DMS 273 treated with DMSO at 0.1 percent for 48 hours (cell line): Measurements from ENCODE around the gene MYL3.

Experiments used
- DNase-seq: peaks from one replicate; lab custom pipeline; 2025; lab: John Stamatoyannopoulos, UW

MYL3 gene

DNA sequence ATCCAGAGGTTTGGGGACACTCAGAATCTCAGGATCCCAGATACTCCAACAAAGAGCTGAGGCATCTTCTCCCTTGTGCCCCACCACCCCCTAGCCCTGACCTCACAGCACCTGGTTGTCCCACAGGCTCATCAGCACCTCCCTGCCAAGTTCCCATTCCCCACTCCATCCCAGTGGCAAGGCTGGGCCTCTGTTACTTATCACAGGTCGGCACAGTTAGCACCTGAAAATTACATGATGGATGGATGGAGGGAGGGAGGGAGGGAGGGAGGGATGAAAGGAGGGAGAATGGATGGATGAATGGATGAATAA is 12.8 kb downstream of the MYL3 start:
- DNase-seq: no peak

DNA sequence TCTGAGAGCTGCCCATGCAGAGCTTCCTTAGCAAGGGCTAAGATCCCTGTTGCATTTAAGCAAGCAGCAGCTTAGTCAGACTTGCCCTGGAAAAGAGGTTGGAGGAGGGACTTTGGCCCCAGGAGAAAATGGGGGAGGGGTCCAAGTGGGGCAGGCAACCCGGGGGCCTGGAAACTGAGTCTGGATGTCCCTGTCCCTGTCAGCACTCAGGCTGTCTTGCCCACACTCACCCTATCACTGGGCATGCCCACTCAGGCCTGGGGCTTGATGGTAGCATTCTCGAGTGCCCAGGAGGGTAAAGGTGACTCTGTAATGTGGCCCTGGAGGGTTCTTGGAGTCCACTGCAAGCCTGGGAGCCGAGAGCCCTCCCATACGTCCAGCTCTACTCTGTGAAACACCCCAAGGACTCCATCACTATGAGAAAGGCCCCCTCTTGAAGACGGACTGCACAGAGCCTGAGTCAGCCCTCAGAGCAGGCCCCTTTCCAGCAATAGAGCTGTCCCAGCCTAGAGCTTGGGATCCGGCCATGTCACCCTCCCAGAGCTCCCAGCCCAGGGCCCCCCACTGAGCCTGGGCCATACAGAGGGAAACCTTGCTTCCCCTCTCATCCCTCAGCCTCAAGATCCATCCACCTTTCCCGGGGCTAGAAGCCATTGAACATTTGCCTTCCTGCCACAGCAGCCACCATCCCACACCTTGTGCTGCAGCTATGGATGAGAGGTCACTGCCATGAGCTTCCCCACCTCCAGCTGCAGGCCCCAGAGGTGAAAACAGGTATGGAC is 13.4 kb downstream of the MYL3 start:
- DNase-seq: no peak

DNA sequence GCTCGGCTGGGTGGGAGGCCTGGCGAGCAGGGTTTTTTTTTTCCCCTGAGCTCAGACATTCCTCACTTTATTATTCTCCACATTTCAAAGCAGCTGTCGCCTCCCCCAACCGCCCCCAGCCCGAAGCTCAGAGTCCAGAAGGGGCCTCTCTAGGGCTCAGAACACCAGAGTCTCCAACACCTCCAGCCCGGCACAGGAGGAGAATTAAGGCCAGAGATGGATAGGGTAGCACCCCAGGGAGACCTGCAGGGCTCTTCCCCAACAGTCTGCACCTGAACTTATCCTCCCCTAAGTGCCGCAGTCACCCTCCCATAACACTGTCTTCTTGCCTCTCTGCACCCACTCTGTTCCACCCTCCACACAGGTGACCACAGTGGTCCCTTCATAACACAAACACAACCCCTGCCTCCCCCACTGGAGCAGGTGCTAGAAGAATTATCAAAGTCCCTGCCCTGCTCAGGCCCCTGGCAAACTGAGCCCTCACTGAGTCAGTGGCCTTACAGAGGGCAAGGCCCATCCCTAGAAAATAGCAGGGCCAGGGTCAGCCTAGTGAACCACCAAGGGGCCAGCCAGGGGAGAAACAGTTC is 14.1 kb downstream of the MYL3 start:
- DNase-seq: no peak

DNA sequence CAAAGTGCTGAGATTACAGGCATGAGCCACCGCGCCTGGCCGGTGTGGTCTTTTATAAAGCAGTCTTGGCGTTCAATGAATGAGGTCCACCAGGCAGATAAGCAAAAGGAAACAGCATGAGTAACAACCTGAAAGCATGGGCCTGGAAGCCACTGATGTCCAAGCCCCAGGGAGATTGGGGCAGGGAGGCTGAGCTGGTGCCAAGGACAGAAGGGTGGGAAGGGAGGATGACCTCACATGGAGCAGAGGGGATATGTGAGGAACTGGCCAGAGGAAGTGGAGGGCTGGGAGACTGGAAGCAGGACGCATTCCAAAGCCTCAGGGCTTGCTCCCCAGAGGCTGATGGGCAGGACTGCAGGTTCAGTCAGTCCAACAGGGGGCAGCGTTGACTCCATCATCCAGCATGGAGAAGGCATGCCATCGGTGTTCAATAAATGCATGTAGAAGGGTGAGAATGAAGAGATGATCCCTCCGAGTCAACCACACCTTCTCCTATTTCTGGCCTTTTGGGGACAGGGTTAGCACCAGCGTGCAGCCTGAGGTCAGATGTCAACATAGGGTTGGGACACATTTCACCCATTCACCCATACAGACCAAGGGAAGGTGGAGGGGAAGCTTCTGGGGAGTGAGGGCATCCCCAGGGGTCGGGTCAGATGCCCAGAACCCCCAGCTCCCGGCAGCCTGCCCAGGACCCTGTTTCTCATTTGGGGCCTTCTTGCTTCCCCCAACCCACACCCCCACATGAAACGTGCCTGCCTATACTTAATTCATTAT is 14.8 kb downstream of the MYL3 start:
- no peak for DNase-seq

DNA sequence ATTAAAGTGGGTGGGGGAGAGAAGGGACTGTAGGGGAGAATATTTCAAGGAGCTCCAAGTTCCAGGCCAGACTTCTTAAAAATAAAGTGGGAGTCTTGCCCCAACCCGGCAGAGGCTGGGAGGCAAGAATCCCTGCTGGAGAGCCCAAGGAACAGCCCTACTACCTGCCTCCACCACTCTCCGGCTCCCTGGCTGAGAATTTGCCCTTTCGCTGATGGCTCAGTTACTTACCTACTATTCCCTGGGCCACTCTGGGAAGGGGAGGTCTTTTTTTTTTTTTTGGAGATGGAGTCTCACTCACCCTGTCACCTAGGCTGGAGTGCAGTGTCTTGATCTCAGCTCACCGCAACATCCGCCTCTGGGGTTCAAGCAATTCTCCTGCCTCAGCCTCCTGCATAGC is 15.5 kb downstream of the MYL3 start:
- no peak for DNase-seq

DNA sequence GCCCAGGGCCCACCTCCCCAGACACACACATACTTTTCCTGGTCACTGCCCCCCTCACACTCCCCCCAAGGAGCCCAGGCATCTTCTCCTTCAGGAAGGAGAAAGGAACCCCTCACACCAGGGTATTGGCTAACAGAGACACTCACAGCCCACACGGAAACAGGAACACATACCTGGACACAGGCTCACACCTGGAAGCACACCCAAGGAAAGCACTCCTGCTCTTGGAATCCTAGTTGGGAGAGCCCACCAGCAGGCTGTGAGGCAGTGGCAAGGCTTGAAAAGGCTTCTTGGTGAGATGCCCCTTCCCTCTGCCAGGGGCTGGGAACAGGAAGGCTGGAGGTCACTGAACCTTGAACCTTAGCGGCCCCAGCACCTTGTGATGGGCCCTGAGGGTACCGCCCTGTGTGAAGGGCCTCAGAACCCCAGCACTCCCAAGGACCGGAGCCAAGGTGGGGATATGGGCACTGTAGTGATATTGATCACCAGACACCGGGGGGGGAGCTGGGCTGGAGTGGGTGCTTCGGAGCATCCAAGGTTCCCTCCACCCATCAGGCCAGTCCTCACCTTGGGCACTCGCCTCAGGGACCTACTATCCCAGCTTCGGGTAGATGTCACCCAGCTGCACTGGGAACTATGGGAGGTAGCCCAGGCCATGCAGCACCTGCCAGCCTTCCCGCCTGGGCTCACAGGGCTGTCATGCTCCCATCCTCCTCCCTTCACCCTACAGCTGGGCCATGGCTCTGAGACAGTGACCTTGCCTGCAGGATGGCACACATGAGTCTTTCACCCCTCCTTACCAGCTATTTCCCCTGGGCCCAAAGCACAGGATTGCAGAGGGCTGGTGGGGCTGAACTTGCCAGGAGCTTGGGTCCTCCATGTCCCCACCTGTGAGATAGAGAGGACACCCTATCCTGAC is 16.4 kb downstream of the MYL3 start:
- no peak for DNase-seq

DNA sequence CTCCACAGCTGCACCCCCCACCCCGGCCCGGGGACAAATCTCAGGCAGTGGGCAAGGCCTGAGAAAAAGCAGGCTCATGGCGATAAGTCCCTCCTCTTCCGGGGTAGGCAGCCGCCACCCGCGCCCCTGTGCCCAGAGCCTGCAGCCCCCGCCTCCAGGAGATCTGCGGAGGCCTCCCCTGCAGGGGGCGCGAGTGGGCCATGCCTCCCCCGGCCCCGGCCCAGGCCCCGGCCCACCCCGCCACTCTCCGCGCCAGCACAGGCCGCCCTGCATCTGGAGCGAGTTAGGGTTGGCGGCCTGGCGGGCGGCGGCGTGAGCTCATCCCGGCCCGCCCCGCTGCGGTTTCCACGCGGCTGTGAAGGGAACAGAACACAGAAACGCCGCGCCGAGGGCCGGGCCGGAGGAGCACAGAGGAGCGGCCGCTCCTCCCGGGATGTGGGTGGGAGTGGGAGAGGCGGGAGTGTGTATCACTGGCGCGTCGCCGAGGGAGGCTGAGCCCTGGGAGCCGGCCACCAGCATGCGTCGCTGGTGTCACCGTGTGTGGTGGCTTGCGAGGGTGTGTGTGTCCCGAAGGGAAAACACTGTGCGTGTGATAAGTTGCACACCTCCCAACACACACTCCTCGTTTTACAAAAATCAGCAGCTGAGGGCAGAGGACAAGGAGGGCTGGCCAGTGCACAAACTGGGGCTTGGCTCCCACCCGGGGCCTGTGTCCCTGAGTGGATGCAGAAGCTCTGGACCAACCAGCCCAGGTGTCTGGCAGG is 17.2 kb downstream of the MYL3 start:
- peak; percentile 31 for DNase-seq

DNA sequence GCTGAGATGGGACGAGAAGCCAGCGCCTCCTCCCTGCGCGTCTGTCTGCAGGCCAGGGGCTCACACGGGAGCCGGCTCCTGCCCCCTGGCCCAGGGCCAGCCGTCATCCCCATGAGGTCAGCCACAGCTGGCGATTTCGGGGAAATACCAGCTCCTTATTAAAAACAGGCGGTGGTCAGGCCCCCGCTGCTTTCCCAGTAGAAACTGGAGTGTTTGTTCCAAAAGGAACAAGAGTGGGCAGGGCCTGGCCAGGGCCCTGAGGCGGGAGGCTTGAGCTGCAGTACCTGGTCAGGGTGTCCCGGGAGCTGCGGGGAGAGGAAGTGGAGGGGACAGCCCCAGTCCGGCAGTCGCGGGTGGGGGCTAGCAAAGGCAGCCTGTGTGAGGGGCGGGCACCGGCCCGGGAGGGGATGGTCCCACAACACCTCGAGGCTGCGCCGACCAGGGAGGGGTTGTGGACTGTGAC is 17.8 kb downstream of the MYL3 start:
- DNase-seq: no peak

DNA sequence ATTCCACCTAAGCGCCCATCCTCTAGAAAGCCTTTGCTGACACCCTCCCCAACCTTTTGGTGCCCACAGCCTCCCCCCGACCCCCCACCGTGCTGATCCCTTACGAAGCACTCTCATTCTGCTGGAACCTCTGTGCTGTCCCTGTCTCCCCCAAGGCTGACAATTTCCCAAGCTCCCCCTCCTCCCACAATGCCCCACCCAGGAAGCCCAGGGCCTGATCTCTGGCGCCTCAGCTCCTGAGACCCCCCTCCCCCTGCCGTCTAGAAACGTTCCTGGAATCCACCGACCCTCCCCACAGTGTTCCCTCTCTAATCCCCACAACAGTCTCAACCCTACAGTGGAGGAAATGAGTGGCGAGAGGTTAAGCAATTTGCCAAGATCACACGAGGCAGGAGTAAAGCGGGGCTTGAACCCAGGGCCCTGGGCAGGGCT is 18.3 kb downstream of the MYL3 start:
- DNase-seq: no peak

DNA sequence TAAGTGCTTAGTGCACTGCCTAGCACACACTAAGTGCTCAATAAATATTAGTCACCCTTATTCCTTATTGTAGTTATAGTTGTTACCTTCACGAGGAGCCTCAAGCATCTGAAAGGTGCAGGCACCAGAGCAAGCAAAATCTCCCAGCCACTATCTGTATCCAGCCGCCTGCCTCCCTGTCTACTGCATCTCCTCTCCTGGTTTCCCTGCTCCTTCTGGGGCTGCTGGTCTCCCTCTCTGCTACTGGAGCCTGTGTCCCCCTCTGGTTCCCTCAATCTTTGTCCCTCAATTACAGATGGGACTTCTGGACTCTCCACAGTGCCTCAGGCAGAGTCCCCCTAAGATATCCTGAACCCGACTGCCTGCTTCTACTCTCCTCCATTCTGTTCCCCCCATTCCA is 18.8 kb downstream of the MYL3 start:
- DNase-seq: no peak

DNA sequence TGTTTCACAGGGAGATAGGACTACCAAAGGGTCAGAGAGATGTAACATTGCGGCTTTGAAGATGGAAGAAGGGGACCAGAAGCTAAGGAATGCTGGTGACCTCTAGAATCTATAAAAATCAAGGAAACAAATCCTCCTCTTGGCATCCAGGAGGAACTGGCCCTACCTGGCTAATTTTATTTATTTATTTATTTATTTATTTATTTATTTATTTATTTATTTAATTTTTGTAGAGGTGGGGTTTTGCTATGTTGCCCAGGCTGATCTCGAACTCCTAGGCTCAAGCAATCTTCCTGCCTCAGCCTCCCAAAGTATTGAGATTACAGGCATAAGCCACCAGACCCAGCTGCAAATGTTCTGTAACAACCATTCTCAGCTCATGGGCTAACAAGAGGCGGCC is 19.7 kb downstream of the MYL3 start:
- no peak for DNase-seq

DNA sequence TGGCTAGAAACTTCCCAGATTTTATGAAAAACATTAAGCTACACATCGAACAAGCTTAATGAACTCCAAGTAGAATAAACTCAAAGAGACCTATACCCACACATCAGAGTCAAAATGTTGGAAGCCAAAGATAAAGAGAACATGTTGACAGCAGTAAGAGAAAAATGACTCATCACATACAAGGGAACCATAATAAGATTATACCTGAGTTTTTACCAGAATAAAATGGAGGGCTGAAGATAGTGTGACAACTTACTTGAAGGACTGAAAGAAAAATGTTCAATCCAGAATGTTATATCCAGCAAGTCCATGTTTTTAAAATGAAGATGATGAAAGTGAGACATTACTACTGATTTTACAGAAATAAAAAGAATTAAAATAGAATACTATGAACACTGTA is 22.8 kb downstream of the MYL3 start:
- no peak for DNase-seq

DNA sequence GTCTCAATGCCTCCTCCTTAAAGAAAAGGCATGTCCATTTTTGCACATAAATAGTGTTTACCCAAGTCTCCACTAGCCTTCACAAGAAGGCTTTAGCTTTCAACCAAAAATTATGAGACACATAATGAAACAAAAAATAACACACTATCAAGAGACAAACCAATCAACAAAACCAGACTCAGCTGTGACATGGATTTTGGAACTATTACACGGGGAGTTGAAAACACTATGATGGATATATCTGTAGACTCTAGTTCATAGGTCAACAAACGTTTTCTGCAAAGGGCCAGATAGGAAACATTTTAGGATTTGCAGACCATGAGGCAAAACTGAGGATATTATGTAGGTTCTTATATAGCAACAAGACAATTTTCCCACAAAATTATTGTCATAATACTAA is 24.9 kb downstream of the MYL3 start:
- no peak for DNase-seq

DNA sequence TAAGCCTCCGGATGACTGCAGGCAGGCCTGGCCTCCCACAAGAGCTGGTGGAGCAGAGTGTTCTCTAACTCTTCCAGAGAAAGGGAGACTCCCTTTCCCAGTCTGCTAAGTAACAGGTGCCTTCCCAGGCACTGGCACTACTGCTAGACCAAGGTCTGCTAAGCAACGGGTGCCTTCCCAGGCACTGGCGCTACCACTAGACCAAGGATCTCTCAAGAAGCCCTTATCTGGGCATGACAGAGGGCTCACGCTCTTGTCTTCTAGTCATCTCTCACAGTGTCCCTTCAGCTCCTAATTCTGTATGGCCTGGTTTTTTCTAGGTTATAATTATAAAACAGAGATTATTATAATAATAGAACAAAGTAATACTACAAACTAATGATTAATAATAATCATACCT is 27.8 kb downstream of the MYL3 start:
- DNase-seq: no peak

DNA sequence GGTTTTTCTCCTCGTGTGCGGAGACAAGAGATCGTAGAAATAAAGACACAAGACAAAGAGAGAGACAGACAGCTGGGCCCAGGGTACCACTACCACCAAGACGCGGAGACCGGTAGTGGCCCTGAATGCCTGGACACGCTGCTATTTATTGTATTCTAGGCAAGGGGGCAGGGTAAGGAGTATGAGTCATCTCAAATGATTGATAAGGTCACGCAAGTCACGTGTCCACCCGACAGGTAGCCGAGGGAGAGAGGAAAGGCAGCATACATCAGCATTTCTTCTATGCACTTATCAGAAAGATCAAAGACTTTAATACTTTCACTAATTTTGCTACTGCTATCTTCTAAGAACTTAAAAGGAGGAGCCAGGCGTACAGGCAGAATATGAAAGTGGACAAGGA is 28.2 kb downstream of the MYL3 start:
- no peak for DNase-seq

DNA sequence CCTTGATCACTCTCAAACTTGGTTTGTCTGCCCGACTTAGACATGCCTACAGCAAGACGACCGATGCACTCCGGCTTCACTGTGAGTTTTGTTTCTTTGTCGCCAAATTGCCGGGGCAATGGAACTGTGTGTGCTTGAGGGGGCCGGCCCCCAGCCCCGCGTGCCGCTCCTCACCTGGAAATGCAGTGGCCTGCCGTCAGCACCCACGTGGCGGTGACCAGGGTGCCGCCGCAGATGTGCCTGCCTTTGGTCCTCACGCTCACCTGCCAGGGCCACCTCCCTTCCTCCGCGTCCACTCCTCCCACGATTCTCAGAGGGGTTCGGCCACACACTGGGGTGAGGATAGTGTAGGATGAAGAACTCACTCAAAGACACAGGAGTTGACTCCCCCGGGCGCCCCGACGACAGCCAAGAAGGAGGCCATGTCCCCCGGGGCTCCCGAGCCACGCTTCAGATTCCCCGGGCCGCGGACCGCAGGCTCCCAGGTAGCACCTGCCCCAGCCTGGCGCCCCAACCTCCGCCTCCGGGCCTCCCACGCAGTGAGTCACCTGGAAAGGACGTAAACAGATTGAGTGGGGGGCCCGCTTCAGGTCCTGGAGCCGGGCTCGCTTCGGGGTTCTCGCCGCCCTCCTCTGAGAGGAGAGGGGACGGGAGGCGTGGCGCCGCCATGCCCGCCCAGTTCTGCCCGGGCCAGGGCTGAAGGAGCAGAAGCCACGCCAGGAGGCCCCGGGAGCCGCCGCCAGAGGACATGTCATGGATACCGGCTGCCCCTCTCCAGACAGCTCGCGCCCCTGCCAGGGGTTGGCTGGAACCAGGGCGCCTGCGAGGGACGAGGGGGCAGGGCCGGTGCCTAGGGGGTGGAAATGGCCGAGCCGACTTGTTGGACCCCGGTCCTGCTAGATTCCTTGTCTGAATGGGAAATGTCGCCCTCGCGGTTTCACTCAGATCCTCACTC is 29.6 kb downstream of the MYL3 start:
- no peak for DNase-seq

DNA sequence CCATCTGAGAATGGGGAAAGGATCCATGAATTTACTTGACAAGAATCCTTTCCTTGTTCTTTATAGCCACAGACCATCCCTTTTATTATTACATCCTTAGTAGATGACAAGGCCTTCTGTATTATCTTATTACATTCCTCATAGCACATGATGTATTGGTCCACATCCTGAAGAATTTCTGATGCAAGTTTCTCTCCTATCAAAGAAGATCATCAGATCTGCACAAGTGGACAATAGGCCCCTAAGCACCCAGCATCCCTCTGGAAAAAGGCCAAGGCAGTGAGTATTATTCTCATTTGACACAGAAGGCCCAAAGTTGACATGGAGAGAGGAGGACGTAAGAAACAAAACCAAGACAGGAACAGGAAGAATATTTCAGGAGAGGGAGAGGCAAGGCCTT is 31.4 kb downstream of the MYL3 start:
- no peak for DNase-seq

DNA sequence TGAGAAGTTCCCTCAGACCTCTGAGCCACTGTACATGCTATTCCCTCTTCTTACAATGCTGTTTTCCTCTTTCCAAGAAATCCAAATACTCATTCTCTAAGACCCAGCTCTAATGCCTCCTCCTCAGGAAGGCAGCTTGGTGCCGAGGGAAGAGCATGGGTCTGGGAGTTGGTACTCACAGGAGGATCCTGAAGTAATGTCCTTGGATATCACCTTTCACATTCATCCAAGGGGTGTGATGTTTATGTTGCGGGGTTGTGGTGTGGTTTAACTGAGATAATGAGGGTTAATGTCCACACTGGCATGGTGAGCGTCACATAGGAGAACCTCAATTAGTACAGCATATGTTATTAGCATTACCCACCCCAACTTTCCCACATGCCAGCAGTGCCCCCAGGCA is 31.9 kb downstream of the MYL3 start:
- DNase-seq: no peak

DNA sequence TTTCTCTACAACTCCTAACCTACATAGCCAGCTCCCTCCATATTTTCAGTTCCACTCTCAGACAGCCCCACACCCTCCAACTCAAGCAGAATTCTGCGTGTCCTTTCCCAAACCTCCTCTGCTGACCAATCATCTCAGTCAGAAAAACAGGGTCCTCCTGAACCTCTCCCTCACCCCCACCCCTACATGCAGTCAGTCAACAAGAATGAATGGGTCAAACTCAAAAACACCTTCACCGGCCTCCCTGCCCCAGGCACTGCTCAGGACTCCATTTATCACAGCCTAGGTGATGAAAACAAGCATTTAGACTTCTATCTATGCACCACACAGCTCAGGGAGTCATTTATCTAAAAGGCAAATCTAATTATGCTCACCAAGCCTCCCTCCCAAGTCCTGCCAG is 32.4 kb downstream of the MYL3 start:
- DNase-seq: no peak

DNA sequence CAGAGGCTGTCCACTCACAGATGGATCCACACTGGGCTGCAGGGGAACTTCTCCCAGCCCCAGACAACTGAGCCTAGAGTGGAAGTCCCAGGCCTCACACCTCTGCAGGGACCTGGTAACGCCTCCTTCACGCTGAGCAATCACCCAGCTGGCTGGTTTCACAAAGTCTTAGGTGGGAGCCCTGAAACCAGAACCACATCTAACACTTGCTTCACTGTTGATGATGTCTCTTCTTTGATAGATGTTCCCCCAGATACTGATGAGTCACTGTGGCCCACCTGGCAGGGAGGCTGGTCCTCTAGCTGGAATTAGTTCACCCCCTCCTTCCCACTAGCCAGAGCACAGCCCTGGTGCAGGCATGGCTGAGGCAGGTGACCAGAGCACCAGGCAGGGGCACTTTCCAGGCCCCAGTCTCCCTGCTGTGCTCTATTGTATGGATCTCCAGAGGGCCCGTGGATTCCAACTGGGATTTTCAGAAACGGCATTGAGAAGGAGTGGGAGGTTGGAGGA is 33.5 kb downstream of the MYL3 start:
- no peak for DNase-seq
